Heart right ventricle (tissue), 16 donors: ENCODE data around the gene PMM2. TPM values are rescaled to one million over a fixed set of nuclear protein-coding genes. Genes with fewer than 3 reads are reported as not detected.
A peak's percentile ranks its signal among the peaks of the same experiment; 100 is the strongest.

Source experiments
- ATAC-seq, 8 donors: fragments of 200-7000 bp; cut with Tn5 transposase; one replicate each; pipeline ENCODE4 v1.9.1; 2020; ENCODE audit warnings: mild to moderate bottlenecking in 8 of 8, moderate library complexity in 8 of 8, moderate number of reproducible peaks in 1 of 8
- DNase-seq, 2 donors: peaks; one replicate each; pipeline ENCODE4 v3.0.0-alpha.2; 2020
- H3K27ac ChIP-seq, 10 donors: fragments of 200-600 bp; sonication (generic) in 2 of 10; one replicate each; pipeline versions ENCODE4 v1.5.0 to v1.8.0; 2020 to 2022; ENCODE audit warnings: mild to moderate bottlenecking in 3 of 10
- H3K27me3 ChIP-seq, 7 donors: fragments of 200-600 bp; one replicate each; pipeline ENCODE4 v1.8.0; 2021 to 2022; ENCODE audit warnings: mild to moderate bottlenecking in 2 of 7
- H3K36me3 ChIP-seq, 9 donors: fragments of 200-600 bp; sonication (generic) in 1 of 9; one replicate each; pipeline versions ENCODE4 v1.5.0 to v1.8.0; 2020 to 2022; ENCODE audit warnings: mild to moderate bottlenecking in 2 of 9
- H3K4me1 ChIP-seq, 9 donors: fragments of 200-600 bp; sonication (generic) in 1 of 9; one replicate each; pipeline versions ENCODE4 v1.5.0 to v1.8.0; 2020 to 2022; ENCODE audit warnings: mild to moderate bottlenecking in 4 of 9
- H3K4me3 ChIP-seq, 10 donors: fragments of 200-600 bp; sonication (generic) in 2 of 10; one replicate each; pipeline versions ENCODE4 v1.5.0 to v1.8.0; 2020 to 2022; ENCODE audit warnings: mild to moderate bottlenecking in 7 of 10, moderate library complexity in 2 of 10
- H3K9me3 ChIP-seq, 11 donors: fragments of 200-600 bp in 10 of 11; sonication (generic) in 2 of 11; one replicate each; pipeline versions ENCODE4 v1.5.0 to v1.8.0; 2013 to 2022; ENCODE audit warnings: mild to moderate bottlenecking in 2 of 11, control low read depth in 1 of 11, moderate library complexity in 1 of 11
- CTCF ChIP-seq, 9 donors: fragments of 200-600 bp; sonication (generic) in 2 of 9; IDR thresholded peaks; one replicate each; pipeline versions ENCODE4 v1.5.0 to v1.8.0; 2021 to 2022; ENCODE audit warnings: antibody characterized with exemption in 9 of 9, mild to moderate bottlenecking in 5 of 9, moderate library complexity in 1 of 9
- WGBS, 2 donors: extraction: QIAGEN DNeasy Blood & Tissue Kit; methylation state at CpG; one replicate each; pipeline ENCODE4 v1.1.7; 2013; ENCODE audit warnings: inconsistent platforms in 1 of 2; 5-methylcytosine and 5-hydroxymethylcytosine counted together
- intact Hi-C, 10 donors: fragments of 100-400 bp; cut with DNase I; formaldehyde crosslinking; loops; one replicate each; pipeline versions ENCODE4 v1.11.1 to v1.14.2; 2022
- polyA plus RNA-seq, 2 donors: library from polyadenylated mRNA; stranded (reverse); fragments of 200-250 nt; gene quantifications; one replicate each; pipeline ENCODE4 v1.2.3, GENCODE V29; 2013
- total RNA-seq, 10 donors: library from RNA; stranded (reverse); fragmentation: NEBNext Ultra II Directional in 3 of 10; extraction: Animal tissue kit (Norgen Biotek cat#: 25700) in 3 of 10; gene quantifications; one replicate each; pipeline versions ENCODE4 v1.2.1 to v1.2.4, GENCODE V29; 2021 to 2023
- donor health status: Arrhythmogenic right ventricular cardiomyopathy.
- donor health status: ischemic (EF 13 %, LVEDD 7.1; RV severe dilation, severe dysfunction).
- donor health status: healthy with polysubstance abuse.
- donor health status: DM: no; HTN: yes; CAD: no.
- donor health status: DM: no; HTN: no; CAD: no.
- donor health status: ischemic (EF 25% LVEDD 6.9; RV normal size, moderate dysfunction).
- donor health status: ischemic (EF 25% LVEDD 5.7; RV mildly dilated, moderate dysfunction).
- donor health status: healthy.
- donor health status: DM: yes; HTN: yes; CAD: no.
- donor health status: Ischemic cardiomyopathy.
- donor health status: ischemic (EF 35%, LVEDD 5.7; RV mildly dilated, moderate dysfunction).
- donor health status: nonischemic (EF 11% LVEDD 7.7; RV severe dilation, severe dysfunction).
- donor health status: DM: yes; HTN: yes; CAD: no.
- donor health status: PGD.
- donor health status: ischemic (EF 29% LVEDD 5.4; RV normal size, mild dysfunction).
- donor health status: nonischemic (EF 23%, LVEDD 6.1; RV moderate dilation, normal function).

The PMM2 gene
- total and polyA plus RNA-seq, 12 donors = 9.4 to 25.9 (median 13.9) TPM

DNA sequence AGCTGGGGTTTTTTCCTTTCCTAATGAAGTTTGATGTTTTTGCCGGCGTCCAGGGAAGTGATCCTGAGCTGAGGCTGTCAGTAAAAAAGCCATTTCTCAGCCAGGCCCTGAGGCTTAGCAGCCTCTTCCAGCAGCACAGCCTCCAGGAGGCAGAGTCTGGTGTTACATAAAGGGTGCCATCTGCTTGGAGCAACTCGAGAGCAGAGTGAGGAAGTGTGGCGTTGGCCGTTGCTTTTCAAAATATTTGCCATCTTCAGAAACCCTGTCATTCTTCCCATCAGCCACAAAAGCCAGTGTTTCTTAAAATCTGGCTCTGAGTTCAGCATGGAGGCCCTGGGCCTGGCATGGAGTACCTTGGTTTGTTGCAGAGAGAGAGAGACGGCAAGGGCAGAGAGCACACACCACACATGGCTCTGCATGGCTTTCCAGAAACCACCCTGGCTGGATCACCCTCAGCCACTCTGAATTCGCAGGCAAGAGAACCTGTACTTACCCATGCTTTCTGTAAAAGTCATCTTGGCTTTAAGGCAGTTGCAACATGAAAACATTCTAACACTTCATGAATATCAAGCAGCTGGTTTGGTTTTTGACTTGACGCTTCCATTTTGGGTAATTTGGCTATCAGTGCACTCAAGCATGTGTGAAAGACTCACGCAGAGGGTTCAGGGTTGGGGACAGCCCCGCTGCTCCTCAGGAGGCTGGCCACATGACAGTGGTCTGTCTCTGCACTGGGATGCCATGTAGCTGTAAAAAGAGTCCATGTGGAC is 21.0 kb downstream of the PMM2 start:
- peaks cover 0 to 100% (median 47%) of the 10 kb centered on the region in 9 donors for H3K36me3 ChIP-seq
- intact Hi-C loops = no loop called here
- H3K27ac ChIP-seq = no peak overlapping the region
- H3K4me3 ChIP-seq = no peak overlapping the region
- no peak for TF ChIP-seq CTCF (IDR thresholded peaks at IDR 0.05)
- ATAC-seq (no peak), DNase-seq (no peak)
- H3K4me1 ChIP-seq = peaks cover 0 to 21% (median 0%) of the 10 kb centered on the region in 9 donors
- no peaks in the 10 kb centered on the region for H3K9me3 ChIP-seq
- H3K27me3 ChIP-seq = no peaks in the 10 kb centered on the region
- 83 to 84% methylated on average over 10 of the region's 10 CpGs for WGBS, 2 donors

- H3K9me3 ChIP-seq = no peaks in the 10 kb centered on the region
- peaks cover 0 to 21% (median 0%) of the 10 kb centered on the region in 9 donors for H3K4me1 ChIP-seq
- DNase-seq (no peak), ATAC-seq (peak in 2 of 8 donors; percentile 62 to 67)
- no peaks in the 10 kb centered on the region for H3K27me3 ChIP-seq
- 76 to 81% methylated on average over 6 of the region's 6 CpGs for WGBS, 2 donors
- peak overlapping the region in 1 of 10 donors; percentile 8 for H3K27ac ChIP-seq
- intact Hi-C loops = no loop called here
- no peak overlapping the region for H3K4me3 ChIP-seq
- TF ChIP-seq CTCF (IDR thresholded peaks at IDR 0.05) = no peak
- peaks cover 0 to 98% (median 39%) of the 10 kb centered on the region in 9 donors for H3K36me3 ChIP-seq
Measured at GRCh38 chr16:8819411-8820034, 21.9 kb downstream of the PMM2 start.

- H3K4me1 ChIP-seq = peaks cover 0 to 16% (median 5%) of the 10 kb centered on the region in 9 donors
- 94 to 98% methylated on average over 3 of the region's 3 CpGs for WGBS, 2 donors
- ATAC-seq = no peak
- DNase-seq = no peak
- intact Hi-C loops = loop anchor here in 1 of 10 donors (2.0 kb wide), 1 partner anchor 70 kb away; no protein-coding TSS in a partner anchor
- no peaks in the 10 kb centered on the region for H3K9me3 ChIP-seq
- no peak for TF ChIP-seq CTCF (IDR thresholded peaks at IDR 0.05)
- H3K27me3 ChIP-seq = no peaks in the 10 kb centered on the region
- H3K36me3 ChIP-seq = peaks cover 0 to 94% (median 19%) of the 10 kb centered on the region in 9 donors
- H3K27ac ChIP-seq = no peak overlapping the region
- H3K4me3 ChIP-seq = no peak overlapping the region
Measured at GRCh38 chr16:8822403-8822802, 24.8 kb downstream of the PMM2 start.

DNA sequence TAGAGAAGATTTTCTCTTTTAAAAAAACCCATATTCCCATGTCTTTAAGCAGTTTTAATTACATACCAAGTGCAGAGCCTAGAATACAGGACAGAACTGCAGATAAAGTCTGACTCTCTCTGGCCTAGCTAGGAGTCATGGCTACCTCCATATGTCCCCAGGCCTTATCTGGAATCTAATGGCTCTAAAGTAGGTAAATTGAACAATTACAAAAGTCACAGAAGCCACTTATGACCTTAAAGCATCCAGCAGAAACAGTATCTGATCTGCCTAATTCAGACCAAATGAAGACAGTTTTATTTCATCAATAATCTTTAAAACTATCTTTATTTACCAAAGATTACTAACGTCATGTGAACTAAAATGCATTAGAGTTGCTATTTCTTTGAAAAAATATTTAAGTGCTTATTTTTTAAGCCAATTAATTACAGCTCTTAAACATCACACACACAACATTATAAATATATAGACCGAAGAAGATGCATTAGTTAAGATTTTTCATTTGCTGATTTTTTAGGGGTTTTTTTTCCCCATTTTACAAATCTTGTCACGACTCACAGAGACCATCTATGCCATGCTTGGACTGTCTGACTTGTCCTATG is 28.7 kb downstream of the PMM2 start:
- H3K36me3 ChIP-seq = peaks cover 0 to 87% (median 12%) of the 10 kb centered on the region in 9 donors
- 65 to 93% methylated on average over 3 of the region's 3 CpGs for WGBS, 2 donors
- ATAC-seq = no peak

More for the DNA sequence above, 28.7 kb downstream of the PMM2 start:
- DNase-seq = no peak
- Histone ChIP-seq H3K9me3 (no peaks in the 10 kb centered on the region), H3K27me3 (no peaks in the 10 kb centered on the region), H3K27ac (no peak overlapping the region), H3K4me3 (no peak overlapping the region), H3K4me1 (peaks cover 0 to 6% (median 0%) of the 10 kb centered on the region in 9 donors)
- TF ChIP-seq CTCF (IDR thresholded peaks at IDR 0.05) = no peak
- intact Hi-C loops = no loop called here
